ENCODE results near the gene PRKG1.

DNA sequence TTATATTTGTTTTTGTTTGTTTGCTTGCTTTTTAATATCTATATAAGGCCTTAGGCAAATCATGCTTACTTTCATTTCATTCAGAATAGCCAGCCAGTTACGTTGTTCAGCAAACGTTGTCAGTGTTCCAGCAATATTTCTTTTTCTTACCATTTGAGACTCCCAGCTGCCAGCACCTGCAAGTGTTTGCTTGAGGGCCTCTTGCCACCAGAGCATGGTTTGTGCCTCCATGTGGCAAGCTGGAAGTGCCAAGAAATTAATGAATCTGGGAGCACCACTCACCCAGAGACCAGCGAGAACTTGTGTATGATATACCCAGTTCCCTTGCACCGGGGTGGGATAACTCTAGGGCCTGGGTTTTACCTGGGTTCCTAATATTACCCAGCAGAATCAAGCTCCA, 802.2 kb downstream of the PRKG1 start:
- TF ChIP-seq TAF1 (IDR thresholded peaks at IDR 0.05; ENCODE audit: low read depth, low read length) (no peak), POLR2A (IDR thresholded peaks at IDR 0.05; ENCODE audit: low read depth, low read length) (no peak), SPI1 (IDR thresholded peaks at IDR 0.05; ENCODE audit: low read depth, low read length) (no peak), POLR2AphosphoS5 (IDR thresholded peaks at IDR 0.05; ENCODE audit: low read depth, low read length) (no peak), POU2F2 (IDR thresholded peaks at IDR 0.05; ENCODE audit: low read depth, low read length) (no peak)

All from GM12891 (cell line).